ENCODE data around the gene NEK11.

GRCh38 chr3:131172502-131173200 is 146.0 kb downstream of the NEK11 start:
- TF ChIP-seq, protein P1, sequence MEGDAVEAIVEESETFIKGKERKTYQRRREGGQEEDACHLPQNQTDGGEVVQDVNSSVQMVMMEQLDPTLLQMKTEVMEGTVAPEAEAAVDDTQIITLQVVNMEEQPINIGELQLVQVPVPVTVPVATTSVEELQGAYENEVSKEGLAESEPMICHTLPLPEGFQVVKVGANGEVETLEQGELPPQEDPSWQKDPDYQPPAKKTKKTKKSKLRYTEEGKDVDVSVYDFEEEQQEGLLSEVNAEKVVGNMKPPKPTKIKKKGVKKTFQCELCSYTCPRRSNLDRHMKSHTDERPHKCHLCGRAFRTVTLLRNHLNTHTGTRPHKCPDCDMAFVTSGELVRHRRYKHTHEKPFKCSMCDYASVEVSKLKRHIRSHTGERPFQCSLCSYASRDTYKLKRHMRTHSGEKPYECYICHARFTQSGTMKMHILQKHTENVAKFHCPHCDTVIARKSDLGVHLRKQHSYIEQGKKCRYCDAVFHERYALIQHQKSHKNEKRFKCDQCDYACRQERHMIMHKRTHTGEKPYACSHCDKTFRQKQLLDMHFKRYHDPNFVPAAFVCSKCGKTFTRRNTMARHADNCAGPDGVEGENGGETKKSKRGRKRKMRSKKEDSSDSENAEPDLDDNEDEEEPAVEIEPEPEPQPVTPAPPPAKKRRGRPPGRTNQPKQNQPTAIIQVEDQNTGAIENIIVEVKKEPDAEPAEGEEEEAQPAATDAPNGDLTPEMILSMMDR (IDR thresholded peaks at IDR 0.05; ENCODE audit: borderline replicate concordance, extremely low read depth, low read length, poor library complexity, severe bottlenecking): no peak
- no peak for TF ChIP-seq EZH2 (IDR thresholded peaks at IDR 0.05; ENCODE audit: borderline replicate concordance, low read depth, low read length, severe bottlenecking)

Measured in DND-41 (cell line).